SK-N-MC (cell line): ENCODE measurements around the gene OR4X1.
"Not testable (repeated sequence)": the region's sequence is repeated elsewhere in the genome, so short reads cannot be mapped to it uniquely, and the experiment has no call there.

ENCODE experiments used
- DNase-seq: peaks from one replicate; pipeline ENCODE4 v3.0.0-alpha.2; 2011; ENCODE audit warnings: low read depth, low spot score
- H3K27ac ChIP-seq: fragments of 200-600 bp; sonication (generic); 2 replicates; pipeline ENCODE4 v1.5.1; 2016; ENCODE audit warnings: mixed run types
- H3K36me3 ChIP-seq: fragments of 200-600 bp; sonication (generic); 2 replicates; pipeline ENCODE4 v1.6.1; 2017; ENCODE audit warnings: antibody characterized with exemption, low read length, mixed read lengths; ENCODE audit not compliant: insufficient read depth
- H3K4me3 ChIP-seq: fragments of 200-600 bp; sonication (generic); 2 replicates; pipeline ENCODE4 v1.5.1; 2016
- H3K9ac ChIP-seq: fragments of 200-600 bp; sonication (generic); 2 replicates; pipeline ENCODE4 v1.8.0; 2017; ENCODE audit warnings: mixed run types, mixed read lengths; ENCODE audit not compliant: insufficient read length
- H3K9me3 ChIP-seq: fragments of 200-600 bp; sonication (generic); 2 replicates; pipeline ENCODE4 v1.6.1; 2017; ENCODE audit warnings: low read depth, mild to moderate bottlenecking, antibody characterized with exemption, low read length, moderate library complexity, mixed read lengths
- EZH2 ChIP-seq: fragments of 200-600 bp; sonication (generic); IDR thresholded peaks from one replicate; pipeline ENCODE4 v1.6.1; 2017; ENCODE audit warnings: antibody characterized with exemption
- FOXP2 ChIP-seq: optimal IDR thresholded peaks from 2 replicates; pipeline ENCODE3; 2011; ENCODE audit warnings: mild to moderate bottlenecking, moderate library complexity; ENCODE audit not compliant: insufficient read depth; ENCODE audit errors: extremely low read length, control extremely low read depth
- POLR2AphosphoS5 ChIP-seq: IDR thresholded peaks from 2 replicates; pipeline ENCODE4 v1.6.1; 2012; ENCODE audit warnings: mild to moderate bottlenecking, low read depth, low read length, borderline replicate concordance

Gene OR4X1

DNA sequence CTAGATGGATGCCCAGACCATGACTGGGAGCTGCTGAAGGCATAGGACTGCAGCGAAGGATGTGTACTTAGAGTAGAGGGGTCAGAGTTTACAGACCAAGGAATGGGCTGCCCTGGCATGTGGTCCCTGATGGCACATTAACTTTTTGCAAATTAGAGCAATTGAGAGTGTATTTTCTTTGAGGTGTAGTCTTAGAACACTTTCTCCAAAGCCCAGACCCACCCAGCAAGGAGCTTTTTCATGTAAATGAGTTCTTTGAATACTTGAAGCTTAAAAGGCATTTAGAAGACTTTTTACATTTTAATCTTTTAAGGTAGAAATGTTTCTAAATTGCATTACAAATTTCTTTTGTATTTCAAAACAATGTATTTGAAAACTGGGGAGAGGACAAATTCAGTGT is 8.9 kb downstream of the OR4X1 start:
- H3K9ac ChIP-seq: no peak overlapping the region
- H3K27ac ChIP-seq: no peak overlapping the region
- H3K9me3 ChIP-seq: no peaks in the 10 kb centered on the region
- DNase-seq: no peak
- TF ChIP-seq FOXP2 (no peak), POLR2AphosphoS5 (no peak), EZH2 (no peak)
- no peaks in the 10 kb centered on the region for H3K36me3 ChIP-seq
- no peak overlapping the region for H3K4me3 ChIP-seq

DNA sequence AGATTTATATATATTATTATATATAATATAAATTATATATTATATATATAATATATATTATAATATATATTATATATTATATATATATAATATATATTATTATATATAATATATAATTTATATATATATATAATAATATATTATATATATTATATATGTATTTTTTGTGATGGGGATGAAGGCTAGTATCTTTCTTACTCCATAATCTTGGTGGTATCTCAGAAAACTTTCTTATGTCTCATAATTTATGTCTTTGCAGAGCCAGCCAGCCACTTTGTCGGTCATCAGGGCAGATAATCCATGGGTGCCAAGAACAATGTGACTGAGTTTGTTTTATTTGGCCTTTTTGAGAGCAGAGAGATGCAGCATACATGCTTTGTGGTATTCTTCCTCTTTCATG is 42.3 kb downstream of the OR4X1 start, which contains the start of gene OR4S1:
Gene OR4S1, plus strand, starts transcription at position 301 of the 400 bp plus-strand sequence. Its CDS starts 0 bp downstream, at position 301.
- no peak for DNase-seq
- Histone ChIP-seq H3K36me3 (no peaks in the 10 kb centered on the region), H3K9me3 (no peaks in the 10 kb centered on the region), H3K4me3 (no peak within 1 kb of the TSS), H3K27ac (no peak within 1 kb of the TSS), H3K9ac (no peak within 1 kb of the TSS)
- TF ChIP-seq POLR2AphosphoS5 (no peak), EZH2 (no peak), FOXP2 (no peak)

DNA sequence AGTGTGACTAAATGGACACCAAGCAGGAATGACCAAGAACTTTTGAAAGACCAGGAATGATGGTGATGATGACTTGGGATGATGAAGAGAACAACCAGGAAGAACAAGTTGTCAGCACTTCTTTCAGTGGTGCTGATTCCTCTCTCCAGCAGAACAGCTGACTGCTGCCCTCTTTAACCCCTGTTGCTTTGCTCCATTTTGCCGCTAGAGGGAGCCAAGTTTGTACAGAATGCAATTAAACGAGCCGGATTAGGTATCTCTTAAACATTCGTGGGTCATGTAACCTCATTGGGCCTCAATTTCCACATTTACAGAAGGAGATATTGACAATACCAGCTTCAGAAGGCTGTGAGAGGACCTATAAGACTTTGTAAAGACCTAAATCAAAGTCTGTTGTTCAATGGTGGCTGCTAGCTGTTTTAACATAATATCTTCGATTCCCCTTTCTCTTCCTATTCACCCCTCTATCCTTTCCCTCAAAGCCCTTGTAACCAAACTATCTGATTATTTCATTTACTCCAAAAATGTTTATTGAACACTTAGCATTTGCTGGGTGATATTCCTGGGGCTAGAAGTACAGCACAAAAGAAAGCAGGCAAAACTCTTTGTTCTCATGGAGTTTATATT is 44.2 kb downstream of the OR4X1 start:
- Histone ChIP-seq H3K4me3 (no peak overlapping the region), H3K9ac (no peak overlapping the region), H3K9me3 (no peaks in the 10 kb centered on the region), H3K36me3 (no peaks in the 10 kb centered on the region), H3K27ac (no peak overlapping the region)
- DNase-seq: peak; percentile 22
- TF ChIP-seq EZH2 (no peak), POLR2AphosphoS5 (no peak), FOXP2 (no peak)

DNA sequence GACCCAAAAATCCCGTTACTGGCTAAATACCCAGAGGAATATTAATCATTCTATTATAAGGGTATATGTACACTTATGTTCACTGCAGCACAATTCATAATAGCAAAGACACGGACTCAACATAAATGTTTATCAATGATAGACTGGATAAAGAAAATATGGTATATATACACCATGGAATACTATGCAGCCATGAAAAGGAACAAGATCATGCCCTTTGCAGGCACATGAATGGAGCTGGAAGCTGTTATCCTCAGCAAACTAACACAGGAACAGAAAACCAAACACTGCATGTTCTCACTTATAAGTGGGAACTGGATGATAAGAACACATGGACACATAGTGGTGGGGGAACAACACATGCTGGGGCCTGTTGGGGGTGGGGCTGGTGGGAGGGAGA is 49.9 kb downstream of the OR4X1 start:
- not testable (repeated sequence) for H3K27ac ChIP-seq, H3K4me3 ChIP-seq, DNase-seq, H3K36me3 ChIP-seq, H3K9ac ChIP-seq, H3K9me3 ChIP-seq
